GM12801 (cell line): Measurements from ENCODE around the gene SLC24A5.

ENCODE experiments used
- TF ChIP-seq, protein P1 (sequence below): IDR thresholded peaks from one replicate; pipeline ENCODE4 v1.5.1; 2011; ENCODE audit warnings: control low read depth; ENCODE audit not compliant: insufficient read length; ENCODE audit errors: extremely low read depth

Gene SLC24A5

DNA sequence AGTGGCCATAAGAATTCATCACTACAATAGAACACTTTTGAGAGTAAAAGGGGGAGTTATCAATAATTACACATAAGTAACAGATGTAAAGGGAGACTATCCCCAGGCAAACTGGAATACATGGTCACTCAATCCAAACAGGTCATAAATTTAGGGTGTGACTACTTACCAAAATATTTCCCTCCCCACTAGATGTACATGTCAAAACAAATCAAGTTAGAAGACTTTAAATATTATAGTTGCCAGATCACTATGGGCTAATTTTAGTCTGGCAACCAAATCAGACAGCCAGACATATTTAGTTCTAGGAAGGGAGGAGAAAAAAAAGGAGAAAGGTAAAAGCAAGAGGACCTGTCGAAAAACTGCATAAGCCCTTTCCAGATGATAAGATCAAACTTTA is 23.1 kb downstream of the SLC24A5 start:
- TF ChIP-seq, protein P1, sequence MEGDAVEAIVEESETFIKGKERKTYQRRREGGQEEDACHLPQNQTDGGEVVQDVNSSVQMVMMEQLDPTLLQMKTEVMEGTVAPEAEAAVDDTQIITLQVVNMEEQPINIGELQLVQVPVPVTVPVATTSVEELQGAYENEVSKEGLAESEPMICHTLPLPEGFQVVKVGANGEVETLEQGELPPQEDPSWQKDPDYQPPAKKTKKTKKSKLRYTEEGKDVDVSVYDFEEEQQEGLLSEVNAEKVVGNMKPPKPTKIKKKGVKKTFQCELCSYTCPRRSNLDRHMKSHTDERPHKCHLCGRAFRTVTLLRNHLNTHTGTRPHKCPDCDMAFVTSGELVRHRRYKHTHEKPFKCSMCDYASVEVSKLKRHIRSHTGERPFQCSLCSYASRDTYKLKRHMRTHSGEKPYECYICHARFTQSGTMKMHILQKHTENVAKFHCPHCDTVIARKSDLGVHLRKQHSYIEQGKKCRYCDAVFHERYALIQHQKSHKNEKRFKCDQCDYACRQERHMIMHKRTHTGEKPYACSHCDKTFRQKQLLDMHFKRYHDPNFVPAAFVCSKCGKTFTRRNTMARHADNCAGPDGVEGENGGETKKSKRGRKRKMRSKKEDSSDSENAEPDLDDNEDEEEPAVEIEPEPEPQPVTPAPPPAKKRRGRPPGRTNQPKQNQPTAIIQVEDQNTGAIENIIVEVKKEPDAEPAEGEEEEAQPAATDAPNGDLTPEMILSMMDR: no peak

DNA sequence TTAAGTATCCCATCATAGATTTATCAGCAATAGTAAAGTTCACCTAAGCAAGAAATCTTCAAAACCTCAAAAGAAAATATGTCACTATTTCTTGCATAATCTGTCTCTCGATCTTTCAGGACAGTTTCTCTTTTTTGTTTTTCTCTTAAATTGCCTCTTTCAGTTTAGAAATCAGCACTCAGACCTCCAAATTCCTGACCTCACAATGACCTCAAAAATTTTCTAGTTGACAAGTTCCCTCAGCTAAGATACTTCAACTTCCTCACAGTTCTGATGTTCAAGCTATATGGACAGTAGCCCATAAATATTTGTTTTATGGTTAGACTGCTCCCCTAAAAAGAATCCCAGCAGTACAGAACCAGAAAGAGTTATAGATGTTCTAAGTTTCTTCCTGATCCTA is 24.1 kb downstream of the SLC24A5 start:
- TF ChIP-seq, protein P1: no peak

DNA sequence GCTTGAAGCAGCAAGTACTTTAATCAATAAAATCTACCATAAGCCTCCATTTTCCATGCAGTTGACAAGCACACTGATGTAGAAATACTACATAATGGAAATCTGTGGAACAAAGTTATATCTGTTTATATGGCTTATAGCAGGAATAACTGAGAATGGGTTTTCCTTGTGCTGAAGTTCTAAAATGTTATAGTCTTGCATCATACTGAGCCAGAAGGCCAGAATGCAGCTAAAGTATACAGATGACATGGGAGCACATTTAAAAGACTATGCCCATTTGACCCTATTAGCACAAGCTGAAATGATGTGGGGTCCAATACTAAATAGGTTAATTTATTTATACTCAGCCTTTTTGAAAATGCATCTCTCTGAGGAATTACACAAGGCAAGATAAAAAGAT is 25.1 kb downstream of the SLC24A5 start:
- TF ChIP-seq, protein P1: no peak

DNA sequence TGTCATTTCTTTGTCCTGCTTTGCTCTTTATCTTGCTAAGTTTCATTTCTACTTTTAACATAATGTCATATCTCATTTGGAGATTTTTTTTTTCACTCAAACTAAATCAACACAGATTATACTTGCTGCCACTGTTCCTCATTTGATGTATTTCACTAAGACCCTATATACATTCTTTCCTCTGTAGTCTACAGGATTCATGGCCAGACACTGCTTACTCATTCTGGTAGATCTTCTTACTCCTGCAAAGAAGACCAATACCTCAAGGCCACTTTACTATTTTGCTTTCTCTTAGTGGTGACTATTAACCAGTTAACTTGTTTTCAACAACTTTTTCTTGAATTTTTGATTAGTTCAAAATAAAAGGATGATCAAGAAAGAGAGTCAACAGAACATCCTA is 26.6 kb downstream of the SLC24A5 start:
- TF ChIP-seq, protein P1: no peak

DNA sequence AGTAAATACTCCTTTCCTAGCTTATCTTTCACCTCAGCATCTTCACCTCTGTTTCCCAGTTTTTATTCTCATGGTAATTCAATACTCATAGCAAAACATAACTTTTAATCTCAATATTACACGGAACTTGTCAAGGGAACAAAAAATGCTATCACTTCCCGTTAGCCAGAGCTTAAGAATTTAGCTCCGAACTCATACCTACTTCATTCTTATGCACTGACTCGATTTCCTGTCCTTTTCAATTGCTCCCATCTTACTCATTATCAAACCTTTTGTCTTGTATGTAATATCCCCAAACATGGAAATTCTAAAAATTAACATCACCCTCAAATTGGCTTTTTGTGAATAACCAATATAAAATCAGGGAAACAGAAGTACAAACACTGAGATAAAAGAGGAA is 29.1 kb downstream of the SLC24A5 start:
- TF ChIP-seq, protein P1: no peak

DNA sequence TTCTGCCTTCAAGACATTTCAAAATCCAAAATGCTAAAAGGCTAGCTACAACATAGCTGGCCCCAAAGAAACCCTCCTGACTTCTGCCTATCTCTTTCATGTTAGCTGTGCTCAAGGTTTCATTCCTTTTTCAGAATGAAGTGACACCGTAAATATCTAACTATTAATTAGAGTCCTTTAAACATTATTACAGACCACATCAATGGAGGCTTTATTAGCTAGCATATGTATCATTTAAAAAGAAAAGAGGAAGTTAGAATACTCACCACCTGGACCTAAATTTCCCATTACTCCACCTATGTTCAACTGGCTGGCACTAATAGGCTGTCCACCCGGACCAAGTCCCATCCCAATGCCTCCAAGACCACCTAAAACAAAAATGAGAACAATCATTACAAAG is 32.7 kb downstream of the SLC24A5 start:
- TF ChIP-seq, protein P1: no peak

DNA sequence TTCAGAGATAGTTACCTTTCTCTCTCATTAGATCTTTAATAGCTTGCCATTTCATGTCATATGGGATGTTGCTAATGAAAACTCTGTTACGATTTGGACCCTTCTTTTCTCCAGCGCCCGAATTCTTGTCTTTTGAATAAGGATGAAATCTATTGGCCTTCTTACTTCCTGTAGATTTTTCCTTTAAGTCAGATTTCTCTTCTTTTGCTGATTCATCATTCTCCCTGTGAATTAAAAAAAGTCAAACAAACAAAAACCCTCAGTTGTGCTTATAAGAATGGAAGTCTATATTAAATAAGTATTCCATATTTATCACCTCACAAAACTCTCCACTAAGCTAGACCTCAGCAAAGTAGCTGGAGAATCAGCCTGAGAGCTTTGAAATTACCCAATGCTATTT is 47.8 kb downstream of the SLC24A5 start:
- TF ChIP-seq, protein P1: no peak

DNA sequence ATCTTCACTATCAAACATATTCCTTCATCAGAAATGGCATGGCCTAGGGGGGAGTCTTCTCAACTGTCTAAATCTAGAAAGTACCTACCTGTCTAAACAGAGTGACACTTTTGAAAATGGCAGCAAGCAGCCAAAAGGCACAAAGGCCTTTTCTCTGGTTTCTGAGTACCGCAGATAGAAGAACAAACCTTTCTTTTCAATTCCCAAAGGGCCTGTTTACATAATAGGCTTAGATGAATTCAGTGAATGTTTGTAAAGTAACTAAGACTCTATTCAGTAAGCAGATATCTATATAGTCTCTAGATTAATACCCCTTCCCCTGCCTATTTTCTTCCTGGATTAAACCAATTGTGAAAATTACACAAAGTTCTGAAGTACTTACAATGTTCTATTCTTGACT is 50.2 kb downstream of the SLC24A5 start:
- TF ChIP-seq, protein P1: no peak
